Caco-2 (cell line): Measurements from ENCODE around the gene JUND. TPM values are rescaled to one million over a fixed set of nuclear protein-coding genes. Genes with fewer than 3 reads are reported as not detected.
A peak's percentile ranks its signal among the peaks of the same experiment; 100 is the strongest.

Source experiments
- BruUV-seq: library from RNA; stranded (reverse); fragments of 400-500 nt; replicated peaks from 2 replicates; lab custom pipeline; 2021; lab: Mats Ljungman, UMichigan
- CTCF ChIA-PET: fragments of 300-600 bp; sonication (Branson Sonifier 250); formaldehyde crosslinking; loops from one replicate; lab custom pipeline; 2022; ENCODE audit warnings: antibody characterized with exemption; lab: Charles Lee
- POLR2A ChIA-PET: fragments of 300-600 bp; sonication (Branson Sonifier 250); formaldehyde crosslinking; loops from one replicate; lab custom pipeline; 2022; ENCODE audit warnings: antibody characterized with exemption; lab: Charles Lee
- DNase-seq, 2 experiments: peaks; one replicate each; pipeline versions ENCODE4 v3.0.0 to v3.0.0-alpha.2; 2020 to 2022
- H3K27me3 ChIP-seq: replicated peaks from 2 replicates; pipeline ENCODE4 v1.6.0; 2011; ENCODE audit warnings: low read length; ENCODE audit not compliant: control insufficient read depth, insufficient read depth
- H3K36me3 ChIP-seq: 2 replicates; pipeline ENCODE4 v1.5.1; 2011; ENCODE audit warnings: low read length; ENCODE audit not compliant: control insufficient read depth, insufficient read depth
- H3K4me1 ChIP-seq: fragments of 250-450 bp; sonication (Bioruptor Pico); 2 replicates; pipeline ENCODE4 v1.5.1; 2020; ENCODE audit warnings: mild to moderate bottlenecking
- H3K4me3 ChIP-seq: 2 replicates; pipeline ENCODE4 v1.5.1; 2011; ENCODE audit warnings: low read depth, mild to moderate bottlenecking, control low read depth, low read length
- H3K9me3 ChIP-seq: fragments of 250-450 bp; sonication (Bioruptor Pico); 2 replicates; pipeline ENCODE4 v1.5.1; 2020; ENCODE audit warnings: mild to moderate bottlenecking, moderate library complexity
- H3K27ac Mint-ChIP-seq: one replicate; pipeline ENCODE4 v1.8.0; 2022; ENCODE audit warnings: mixed read lengths; ENCODE audit not compliant: unreplicated experiment
- H3K27me3 Mint-ChIP-seq: one replicate; pipeline ENCODE4 v1.8.0; 2022; ENCODE audit warnings: mixed read lengths; ENCODE audit not compliant: insufficient read depth, unreplicated experiment
- H3K36me3 Mint-ChIP-seq: one replicate; pipeline ENCODE4 v1.8.0; 2022; ENCODE audit warnings: mild to moderate bottlenecking, mixed read lengths; ENCODE audit not compliant: insufficient read depth, unreplicated experiment
- H3K4me1 Mint-ChIP-seq: one replicate; pipeline ENCODE4 v1.8.0; 2022; ENCODE audit warnings: low read depth, mixed read lengths; ENCODE audit not compliant: unreplicated experiment
- H3K4me3 Mint-ChIP-seq: one replicate; pipeline ENCODE4 v1.8.0; 2022; ENCODE audit warnings: mild to moderate bottlenecking, moderate library complexity, mixed read lengths; ENCODE audit not compliant: unreplicated experiment
- H3K9me3 Mint-ChIP-seq: one replicate; pipeline ENCODE4 v1.8.0; 2022; ENCODE audit warnings: mixed read lengths; ENCODE audit not compliant: unreplicated experiment
- CTCF ChIP-seq, 2 experiments: fragments of 200-600 bp in 1 of 2; IDR thresholded peaks; 1 replicate in 1 of 2; 2 replicates in 1 of 2; pipeline versions ENCODE4 v1.5.1 to v1.8.0; 2011 to 2022; ENCODE audit warnings: antibody characterized with exemption in 1 of 2, control low read depth in 1 of 2, inconsistent platforms in 1 of 2, low read depth in 1 of 2, low read length in 1 of 2, mild to moderate bottlenecking in 1 of 2, moderate library complexity in 1 of 2; ENCODE audit not compliant: insufficient read depth in 1 of 2, severe bottlenecking in 1 of 2, unreplicated experiment in 1 of 2
- intact Hi-C: fragments of 100-400 bp; cut with micrococcal nuclease; formaldehyde crosslinking; loops from one replicate; pipeline ENCODE4 v1.10.0; 2022; ENCODE audit not compliant: unreplicated experiment
- total RNA-seq: library from RNA; stranded (reverse); gene quantifications from 2 replicates; pipeline ENCODE4 v1.2.3, GENCODE V29; 2022

JUND gene
- total RNA-seq, 1 experiment from 2014 or later, result 75.5 TPM

- no peak for TF ChIP-seq CTCF (IDR thresholded peaks at IDR 0.05; ENCODE audit: insufficient read depth in 1 of 2, low read depth in 1 of 2, low read length in 1 of 2, severe bottlenecking in 1 of 2, unreplicated experiment in 1 of 2)
- H3K36me3 ChIP-seq, result no peaks in the 10 kb centered on the region
- peak; percentile 54 to 65 for DNase-seq
- ChIA-PET POLR2A (interaction anchor here (1.0 to 1.8 kb wide), 4 partner anchors 12 to 25 kb away, joined by 3 to 22 read pairs (median 12); partner anchors contain the start of genes JUND and LSM4), CTCF (interaction anchor here (0.9 to 1.8 kb wide), 4 partner anchors 17 to 25 kb away, joined by 3 to 10 read pairs (median 4); partner anchors contain the start of gene JUND)
- no peaks in the 10 kb centered on the region for H3K9me3 Mint-ChIP-seq
- intact Hi-C loops, result no loop called here
- peak overlapping the region; percentile 75 for H3K27ac Mint-ChIP-seq
- peaks cover 27% of the 10 kb centered on the region for H3K4me1 ChIP-seq
- no peak overlapping the region for H3K4me3 ChIP-seq
- H3K36me3 Mint-ChIP-seq, result peaks cover 19% of the 10 kb centered on the region
- peak overlapping the region; percentile 59 for H3K4me3 Mint-ChIP-seq
- TSS peak; percentile 85 for BruUV-seq
- peaks cover 9% of the 10 kb centered on the region for H3K4me1 Mint-ChIP-seq
- no peaks in the 10 kb centered on the region for H3K9me3 ChIP-seq
- no peaks in the 10 kb centered on the region for H3K27me3 ChIP-seq
- no peaks in the 10 kb centered on the region for H3K27me3 Mint-ChIP-seq
These were observed 23.3 kb upstream of the JUND start for GRCh38 chr19:18304458-18305310.

GRCh38 chr19:18304208-18304457 is 22.7 kb upstream of the JUND start:
- H3K27ac Mint-ChIP-seq, result peak overlapping the region; percentile 75
- TF ChIP-seq CTCF (IDR thresholded peaks at IDR 0.05; ENCODE audit: insufficient read depth in 1 of 2, low read depth in 1 of 2, low read length in 1 of 2, severe bottlenecking in 1 of 2, unreplicated experiment in 1 of 2), result no peak
- POLR2A ChIA-PET, result interaction anchor here (1.0 to 1.8 kb wide), 4 partner anchors 11 to 25 kb away, joined by 3 to 22 read pairs (median 12); partner anchors contain the start of genes JUND and LSM4
- H3K4me3 ChIP-seq, result no peak overlapping the region
- no peaks in the 10 kb centered on the region for H3K36me3 ChIP-seq
- H3K9me3 Mint-ChIP-seq, result no peaks in the 10 kb centered on the region
- H3K9me3 ChIP-seq, result no peaks in the 10 kb centered on the region
- intact Hi-C loops, result no loop called here
- BruUV-seq, result no TSS peak
- H3K27me3 Mint-ChIP-seq, result no peaks in the 10 kb centered on the region
- no peak overlapping the region for H3K4me3 Mint-ChIP-seq
- H3K36me3 Mint-ChIP-seq, result peaks cover 19% of the 10 kb centered on the region
- H3K4me1 Mint-ChIP-seq, result peaks cover 9% of the 10 kb centered on the region
- peaks cover 27% of the 10 kb centered on the region for H3K4me1 ChIP-seq
- CTCF ChIA-PET, result interaction anchor here (1.2 to 1.8 kb wide), 3 partner anchors 18 to 25 kb away, joined by 3 to 10 read pairs (median 4); partner anchors contain the start of gene JUND
- H3K27me3 ChIP-seq, result no peaks in the 10 kb centered on the region
- DNase-seq, result no peak

GRCh38 chr19:18301718-18302111 is 20.3 kb upstream of the JUND start:
- no peaks in the 10 kb centered on the region for H3K27me3 Mint-ChIP-seq
- peaks cover 9% of the 10 kb centered on the region for H3K4me1 Mint-ChIP-seq
- peaks cover 11% of the 10 kb centered on the region for H3K36me3 Mint-ChIP-seq
- intact Hi-C loops, result no loop called here
- no peak overlapping the region for H3K27ac Mint-ChIP-seq
- Histone ChIP-seq H3K27me3 (no peaks in the 10 kb centered on the region), H3K4me3 (no peak overlapping the region), H3K4me1 (peaks cover 27% of the 10 kb centered on the region), H3K36me3 (no peaks in the 10 kb centered on the region), H3K9me3 (no peaks in the 10 kb centered on the region)
- no peak for DNase-seq
- TF ChIP-seq CTCF (IDR thresholded peaks at IDR 0.05; ENCODE audit: insufficient read depth in 1 of 2, low read depth in 1 of 2, low read length in 1 of 2, severe bottlenecking in 1 of 2, unreplicated experiment in 1 of 2), result no peak
- POLR2A ChIA-PET, result interaction anchor here (0.6 to 1.6 kb wide), 2 partner anchors 20 to 117 kb away, joined by 3 to 6 read pairs; partner anchors contain the start of gene JUND
- CTCF ChIA-PET, result no interaction called here
- H3K9me3 Mint-ChIP-seq, result no peaks in the 10 kb centered on the region
- no peak overlapping the region for H3K4me3 Mint-ChIP-seq
- no TSS peak for BruUV-seq
